Measurements from ENCODE around the gene SYNDIG1. TPM values are rescaled to one million over a fixed set of nuclear protein-coding genes. Genes with fewer than 3 reads are reported as not detected.

Gene SYNDIG1
- total and polyA plus RNA-seq, 4 experiments from 2014 or later: not detected

GRCh38 chr20:24572862-24573261, 103.4 kb downstream of the SYNDIG1 start:
- no peak overlapping the region for H3K27ac ChIP-seq (ENCODE audit: low read depth, low read length)
- Mint-ChIP-seq H3K4me3 (no peak overlapping the region), H3K4me1 (peaks cover 0 to 1% (median 0%) of the 10 kb centered on the region in 4 donors), H3K36me3 (no peaks in the 10 kb centered on the region), H3K27ac (no peak overlapping the region), H3K27me3 (peaks cover 0 to 4% of the 10 kb centered on the region in 2 donors), H3K9me3 (peaks cover 0 to 1% (median 0%) of the 10 kb centered on the region in 8 donors)
- no peaks in the 10 kb centered on the region for H3K4me1 ChIP-seq (ENCODE audit: insufficient read depth, low read length)
- DNase-seq: no peak
- H3K27me3 ChIP-seq (ENCODE audit: insufficient read depth, low read length): no peaks in the 10 kb centered on the region
- CTCF ChIA-PET (ENCODE audit: partially characterized antibody): no interaction called here
- intact Hi-C loops (cut with micrococcal nuclease): no loop called here
- H3K4me3 ChIP-seq (ENCODE audit: low read length in 2 of 2): no peak overlapping the region
- no peaks in the 10 kb centered on the region for H3K9me3 ChIP-seq (ENCODE audit: control insufficient read depth in 1 of 2, low read length in 2 of 2)
- POLR2A ChIA-PET (ENCODE audit: partially characterized antibody): no interaction called here
- H3K36me3 ChIP-seq (ENCODE audit: insufficient read depth, low read length): no peaks in the 10 kb centered on the region

GRCh38 chr20:24573557-24573956, 104.1 kb downstream of the SYNDIG1 start:
- no peak overlapping the region for H3K27ac ChIP-seq (ENCODE audit: low read depth, low read length)
- intact Hi-C loops (cut with micrococcal nuclease): no loop called here
- no peaks in the 10 kb centered on the region for H3K27me3 ChIP-seq (ENCODE audit: insufficient read depth, low read length)
- H3K9me3 ChIP-seq (ENCODE audit: control insufficient read depth in 1 of 2, low read length in 2 of 2): no peaks in the 10 kb centered on the region
- CTCF ChIA-PET (ENCODE audit: partially characterized antibody): no interaction called here
- POLR2A ChIA-PET (ENCODE audit: partially characterized antibody): no interaction called here
- no peak for DNase-seq
- Mint-ChIP-seq H3K9me3 (peaks cover 0 to 1% (median 0%) of the 10 kb centered on the region in 8 donors), H3K36me3 (no peaks in the 10 kb centered on the region), H3K27me3 (peaks cover 0 to 4% of the 10 kb centered on the region in 2 donors), H3K4me1 (peaks cover 0 to 1% (median 0%) of the 10 kb centered on the region in 4 donors), H3K27ac (no peak overlapping the region), H3K4me3 (no peak overlapping the region)
- H3K4me1 ChIP-seq (ENCODE audit: insufficient read depth, low read length): no peaks in the 10 kb centered on the region
- H3K4me3 ChIP-seq (ENCODE audit: low read length in 2 of 2): no peak overlapping the region
- H3K36me3 ChIP-seq (ENCODE audit: insufficient read depth, low read length): no peaks in the 10 kb centered on the region

DNA sequence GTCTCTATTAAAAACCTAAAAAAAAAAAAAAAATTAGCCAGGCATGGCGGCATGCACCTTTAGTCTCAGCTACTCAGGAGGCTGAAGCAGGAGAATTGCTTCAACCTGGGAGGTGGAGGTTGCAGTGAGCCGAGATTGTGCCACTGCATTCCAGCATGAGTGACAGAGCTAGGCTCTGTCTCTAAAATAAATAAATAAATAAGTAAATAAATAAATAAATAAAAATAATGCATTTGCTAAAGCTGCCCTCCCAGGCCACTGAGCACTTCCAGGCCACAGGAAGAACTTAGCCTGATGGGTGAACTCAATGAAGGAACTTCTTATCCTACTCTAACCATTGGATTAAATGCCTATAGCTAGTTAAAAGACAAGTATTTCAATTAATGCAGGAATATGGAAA, 104.9 kb downstream of the SYNDIG1 start:
- H3K36me3 ChIP-seq (ENCODE audit: insufficient read depth, low read length): no peaks in the 10 kb centered on the region
- Mint-ChIP-seq H3K27me3 (peaks cover 0 to 4% of the 10 kb centered on the region in 2 donors), H3K9me3 (peaks cover 0 to 1% (median 0%) of the 10 kb centered on the region in 8 donors), H3K27ac (no peak overlapping the region), H3K4me1 (peaks cover 0 to 1% (median 0%) of the 10 kb centered on the region in 4 donors), H3K36me3 (no peaks in the 10 kb centered on the region), H3K4me3 (no peak overlapping the region)
- intact Hi-C loops (cut with micrococcal nuclease): no loop called here
- POLR2A ChIA-PET (ENCODE audit: partially characterized antibody): no interaction called here
- no peak for DNase-seq
- no peak overlapping the region for H3K4me3 ChIP-seq (ENCODE audit: low read length in 2 of 2)
- no peak overlapping the region for H3K27ac ChIP-seq (ENCODE audit: low read depth, low read length)
- no peaks in the 10 kb centered on the region for H3K4me1 ChIP-seq (ENCODE audit: insufficient read depth, low read length)
- H3K9me3 ChIP-seq (ENCODE audit: control insufficient read depth in 1 of 2, low read length in 2 of 2): no peaks in the 10 kb centered on the region
- no peaks in the 10 kb centered on the region for H3K27me3 ChIP-seq (ENCODE audit: insufficient read depth, low read length)
- CTCF ChIA-PET (ENCODE audit: partially characterized antibody): no interaction called here

GRCh38 chr20:24574797-24575196, 105.4 kb downstream of the SYNDIG1 start:
- no peaks in the 10 kb centered on the region for H3K4me1 ChIP-seq (ENCODE audit: insufficient read depth, low read length)
- no peak overlapping the region for H3K27ac ChIP-seq (ENCODE audit: low read depth, low read length)
- no peak for DNase-seq
- H3K9me3 ChIP-seq (ENCODE audit: control insufficient read depth in 1 of 2, low read length in 2 of 2): no peaks in the 10 kb centered on the region
- no peak overlapping the region for H3K4me3 ChIP-seq (ENCODE audit: low read length in 2 of 2)
- Mint-ChIP-seq H3K27ac (no peak overlapping the region), H3K4me3 (no peak overlapping the region), H3K36me3 (no peaks in the 10 kb centered on the region), H3K4me1 (peaks cover 0 to 1% (median 0%) of the 10 kb centered on the region in 4 donors), H3K9me3 (peaks cover 0 to 1% (median 0%) of the 10 kb centered on the region in 8 donors), H3K27me3 (peaks cover 0 to 4% of the 10 kb centered on the region in 2 donors)
- H3K36me3 ChIP-seq (ENCODE audit: insufficient read depth, low read length): no peaks in the 10 kb centered on the region
- ChIA-PET CTCF (ENCODE audit: partially characterized antibody) (no interaction called here), POLR2A (ENCODE audit: partially characterized antibody) (no interaction called here)
- intact Hi-C loops (cut with micrococcal nuclease): no loop called here
- H3K27me3 ChIP-seq (ENCODE audit: insufficient read depth, low read length): no peaks in the 10 kb centered on the region

- no peak for DNase-seq
- H3K4me3 Mint-ChIP-seq: no peak overlapping the region
- peaks cover 0 to 1% (median 0%) of the 10 kb centered on the region in 4 donors for H3K4me1 Mint-ChIP-seq
- intact Hi-C loops (cut with micrococcal nuclease): no loop called here
- POLR2A ChIA-PET (ENCODE audit: partially characterized antibody): no interaction called here
- Histone ChIP-seq H3K4me3 (ENCODE audit: low read length in 2 of 2) (no peak overlapping the region), H3K27me3 (ENCODE audit: insufficient read depth, low read length) (no peaks in the 10 kb centered on the region), H3K9me3 (ENCODE audit: control insufficient read depth in 1 of 2, low read length in 2 of 2) (no peaks in the 10 kb centered on the region), H3K36me3 (ENCODE audit: insufficient read depth, low read length) (no peaks in the 10 kb centered on the region), H3K4me1 (ENCODE audit: insufficient read depth, low read length) (no peaks in the 10 kb centered on the region), H3K27ac (ENCODE audit: low read depth, low read length) (no peak overlapping the region)
- peaks cover 0 to 2% (median 0%) of the 10 kb centered on the region in 8 donors for H3K9me3 Mint-ChIP-seq
- H3K27me3 Mint-ChIP-seq: peaks cover 0 to 4% of the 10 kb centered on the region in 2 donors
- H3K27ac Mint-ChIP-seq: no peak overlapping the region
- CTCF ChIA-PET (ENCODE audit: partially characterized antibody): no interaction called here
- no peaks in the 10 kb centered on the region for H3K36me3 Mint-ChIP-seq
These were observed 106.4 kb downstream of the SYNDIG1 start for GRCh38 chr20:24575811-24576210.

- no peaks in the 10 kb centered on the region for H3K4me1 ChIP-seq (ENCODE audit: insufficient read depth, low read length)
- POLR2A ChIA-PET (ENCODE audit: partially characterized antibody): no interaction called here
- Mint-ChIP-seq H3K4me3 (no peak overlapping the region), H3K36me3 (no peaks in the 10 kb centered on the region), H3K4me1 (peaks cover 0 to 1% (median 0%) of the 10 kb centered on the region in 4 donors), H3K9me3 (peaks cover 0 to 2% (median 0%) of the 10 kb centered on the region in 8 donors), H3K27me3 (peaks cover 0 to 4% of the 10 kb centered on the region in 2 donors), H3K27ac (peak overlapping the region in 1 of 7 donors; percentile 11)
- no peaks in the 10 kb centered on the region for H3K27me3 ChIP-seq (ENCODE audit: insufficient read depth, low read length)
- no peaks in the 10 kb centered on the region for H3K36me3 ChIP-seq (ENCODE audit: insufficient read depth, low read length)
- no peaks in the 10 kb centered on the region for H3K9me3 ChIP-seq (ENCODE audit: control insufficient read depth in 1 of 2, low read length in 2 of 2)
- no peak overlapping the region for H3K27ac ChIP-seq (ENCODE audit: low read depth, low read length)
- no peak for DNase-seq
- H3K4me3 ChIP-seq (ENCODE audit: low read length in 2 of 2): no peak overlapping the region
- intact Hi-C loops (cut with micrococcal nuclease): no loop called here
- CTCF ChIA-PET (ENCODE audit: partially characterized antibody): no interaction called here
These were observed 107.0 kb downstream of the SYNDIG1 start for GRCh38 chr20:24576447-24576846.

DNA sequence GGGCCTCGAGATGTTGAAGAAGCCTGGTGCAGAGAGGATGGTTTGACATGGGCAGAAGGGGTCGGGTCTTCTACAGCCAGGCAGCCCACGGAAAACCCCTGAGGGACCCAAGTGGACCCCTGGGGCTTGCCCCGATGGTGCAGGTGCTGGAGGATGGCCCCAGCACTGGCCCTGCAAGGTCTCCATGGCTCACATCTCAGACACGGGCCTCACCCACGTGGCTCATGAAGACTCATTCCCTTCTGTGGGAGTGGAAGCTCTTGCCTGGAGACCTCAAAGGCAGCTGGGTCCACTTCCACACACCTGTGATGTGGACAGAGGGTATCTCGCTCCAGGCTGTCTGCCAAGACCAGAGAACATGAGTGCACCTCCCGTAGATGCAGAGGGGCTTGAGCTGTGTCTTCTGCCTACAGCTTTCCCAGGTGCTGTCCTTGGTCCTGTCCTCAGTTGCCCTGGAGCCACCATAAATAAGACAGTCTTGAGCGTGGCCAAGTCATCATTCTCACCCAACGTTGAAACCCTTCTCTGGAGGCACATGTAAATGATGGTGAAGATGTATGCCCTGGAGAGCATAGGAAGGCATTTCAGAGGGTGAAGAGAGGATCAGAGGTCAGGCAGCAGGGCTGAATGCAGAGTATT, 108.0 kb downstream of the SYNDIG1 start:
- H3K4me3 ChIP-seq (ENCODE audit: low read length in 2 of 2): no peak overlapping the region
- Mint-ChIP-seq H3K36me3 (no peaks in the 10 kb centered on the region), H3K27me3 (peaks cover 0 to 4% of the 10 kb centered on the region in 2 donors), H3K9me3 (peaks cover 0 to 2% (median 0%) of the 10 kb centered on the region in 8 donors), H3K4me3 (no peak overlapping the region), H3K27ac (no peak overlapping the region), H3K4me1 (peaks cover 0 to 1% (median 0%) of the 10 kb centered on the region in 4 donors)
- ChIA-PET CTCF (ENCODE audit: partially characterized antibody) (no interaction called here), POLR2A (ENCODE audit: partially characterized antibody) (no interaction called here)
- no peak overlapping the region for H3K27ac ChIP-seq (ENCODE audit: low read depth, low read length)
- no peaks in the 10 kb centered on the region for H3K27me3 ChIP-seq (ENCODE audit: insufficient read depth, low read length)
- DNase-seq: no peak
- no peaks in the 10 kb centered on the region for H3K4me1 ChIP-seq (ENCODE audit: insufficient read depth, low read length)
- intact Hi-C loops (cut with micrococcal nuclease): no loop called here
- H3K9me3 ChIP-seq (ENCODE audit: control insufficient read depth in 1 of 2, low read length in 2 of 2): no peaks in the 10 kb centered on the region
- H3K36me3 ChIP-seq (ENCODE audit: insufficient read depth, low read length): no peaks in the 10 kb centered on the region

Measured in CD4-positive, alpha-beta memory T cell (primary cell).